ENCODE data around the gene CALHM4.

CALHM4 gene

DNA sequence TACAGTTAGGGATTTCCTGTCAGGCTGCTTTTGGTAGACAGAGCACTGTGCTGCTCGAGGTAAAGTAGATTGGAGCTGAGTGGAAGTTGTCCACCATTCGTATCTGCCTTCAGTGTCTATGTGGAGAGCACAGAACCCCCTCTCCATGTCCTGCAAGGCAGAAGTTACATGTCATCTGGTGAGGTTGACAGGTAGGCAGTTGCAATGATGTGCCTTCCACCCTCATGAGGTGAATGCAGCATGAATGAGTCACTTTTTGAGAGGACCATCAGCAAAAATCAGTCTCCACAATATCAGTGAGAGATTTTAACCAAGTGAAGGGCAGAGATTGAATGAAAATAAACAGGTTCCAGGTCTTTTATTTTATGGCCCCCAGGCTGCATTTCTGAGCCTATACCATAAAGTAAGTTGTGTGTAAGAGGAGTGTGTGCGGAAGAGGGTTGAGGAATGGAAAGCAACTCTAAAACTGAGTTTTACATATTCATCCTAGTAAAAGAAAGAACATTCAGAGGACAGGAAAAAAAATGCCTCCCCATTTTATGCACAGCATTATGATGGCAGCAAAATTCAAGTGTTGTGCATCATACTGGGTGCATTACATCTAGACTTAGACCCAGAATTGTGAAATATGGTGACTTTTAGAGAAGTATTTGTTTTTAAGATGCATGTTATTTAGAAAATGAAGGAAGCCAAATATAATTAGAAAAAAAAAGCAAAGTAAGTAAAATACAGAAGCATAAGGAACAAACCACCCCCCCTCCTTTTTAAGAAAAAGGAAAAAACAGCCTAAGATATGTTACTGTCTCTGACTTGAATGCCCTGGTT is 23.9 kb upstream of the CALHM4 start:
- H3K4me3 ChIP-seq (ENCODE audit: low read length), result no peak overlapping the region
- TF ChIP-seq ZNF274 (IDR thresholded peaks at IDR 0.05; ENCODE audit: low read depth, low read length), result no peak

DNA sequence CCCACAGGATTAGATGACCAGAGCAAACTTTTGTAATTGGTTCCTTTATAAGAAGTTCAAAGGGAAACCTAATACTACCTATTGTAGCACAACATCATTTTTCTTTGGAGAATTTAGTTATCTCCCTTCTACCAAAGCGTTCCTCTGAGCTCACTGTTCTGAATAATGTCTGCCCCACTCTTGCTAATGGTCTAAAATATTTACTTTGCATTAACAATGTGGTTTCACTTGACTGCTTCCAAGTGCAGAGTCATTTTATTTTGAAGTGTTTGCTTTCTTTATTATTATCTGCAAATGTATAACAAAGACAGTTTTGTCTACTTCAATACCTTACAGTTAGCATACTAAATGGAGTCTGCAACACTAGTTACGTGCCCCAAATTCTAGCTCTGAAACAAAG is 23.1 kb upstream of the CALHM4 start:
- H3K4me3 ChIP-seq (ENCODE audit: low read length), result no peak overlapping the region
- no peak for TF ChIP-seq ZNF274 (IDR thresholded peaks at IDR 0.05; ENCODE audit: low read depth, low read length)

DNA sequence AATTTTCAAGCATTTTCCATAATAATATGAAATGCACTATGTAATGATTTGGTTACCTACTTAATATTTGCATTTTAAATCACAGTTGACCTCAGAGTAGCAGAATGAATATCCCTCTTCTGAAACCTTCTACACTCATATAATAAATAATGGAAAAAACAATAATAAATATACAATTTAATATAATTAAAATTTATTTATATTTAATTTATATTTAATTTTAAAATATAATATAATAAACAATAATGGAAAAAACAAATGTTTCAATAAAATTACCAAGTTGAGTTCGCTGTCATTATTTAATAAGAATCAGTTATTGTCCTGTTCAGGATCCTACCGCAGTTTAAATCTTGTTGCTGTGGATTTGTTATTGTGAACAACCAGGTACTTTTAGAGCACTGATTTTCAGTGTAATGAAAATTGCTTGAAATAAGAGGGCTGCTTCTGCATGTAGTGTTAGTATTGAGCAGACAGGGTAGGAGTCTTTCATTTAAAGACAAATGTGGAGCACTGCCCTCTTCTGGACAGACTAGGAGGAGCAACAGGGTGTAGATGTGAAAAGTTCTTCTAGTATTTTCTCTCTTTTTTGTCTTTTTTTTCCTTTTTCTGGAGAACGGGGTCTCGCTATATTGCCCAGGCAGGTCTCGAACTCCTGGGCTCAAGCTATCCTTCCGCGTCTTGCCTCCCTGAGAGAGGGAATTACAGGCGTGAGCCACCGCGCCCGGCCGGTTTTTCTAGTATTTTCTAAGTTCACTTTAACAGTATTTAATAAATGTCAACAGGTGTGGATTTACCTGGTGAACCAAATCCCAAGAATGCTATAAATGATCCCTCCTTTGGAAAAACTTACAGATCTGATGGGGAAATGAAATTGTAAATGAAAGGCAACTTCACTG is 21.6 kb upstream of the CALHM4 start:
- H3K4me3 ChIP-seq (ENCODE audit: low read length), result no peak overlapping the region
- no peak for TF ChIP-seq ZNF274 (IDR thresholded peaks at IDR 0.05; ENCODE audit: low read depth, low read length)

DNA sequence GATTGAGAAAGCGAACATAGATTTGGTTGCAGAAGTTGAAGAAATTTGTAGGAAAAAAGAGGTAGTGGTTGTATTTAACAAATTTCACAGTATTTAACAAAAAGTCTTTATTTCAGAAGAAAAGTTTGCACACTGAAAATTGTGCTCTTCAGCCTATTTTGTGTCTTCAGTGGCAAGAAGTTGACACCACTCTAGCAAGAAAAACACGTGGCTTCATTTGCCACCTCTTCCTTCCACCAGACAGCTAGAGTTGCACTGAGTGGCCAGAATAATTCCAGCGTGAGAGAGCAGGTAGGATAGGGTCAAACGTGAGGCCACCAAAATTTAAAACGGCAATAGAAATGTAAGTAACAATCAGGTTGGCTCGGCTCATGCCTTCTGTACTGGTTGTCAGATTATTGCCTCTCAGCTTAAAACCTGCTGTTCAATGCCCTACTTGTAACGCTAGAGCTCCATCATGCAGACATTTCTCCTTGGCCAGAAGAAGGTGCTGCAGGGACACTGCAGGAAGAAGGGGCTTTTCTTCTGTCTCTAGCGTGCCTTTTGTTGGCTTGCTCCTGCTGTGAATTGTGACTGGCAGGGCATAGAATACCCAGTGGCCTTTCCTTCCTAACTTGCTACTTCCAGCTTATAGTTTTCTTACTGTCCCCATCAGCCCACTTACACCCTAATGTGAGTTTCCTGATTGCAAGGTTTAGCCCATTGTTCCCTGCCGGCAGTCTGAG is 20.2 kb upstream of the CALHM4 start:
- no peak overlapping the region for H3K4me3 ChIP-seq (ENCODE audit: low read length)
- TF ChIP-seq ZNF274 (IDR thresholded peaks at IDR 0.05; ENCODE audit: low read depth, low read length), result no peak

DNA sequence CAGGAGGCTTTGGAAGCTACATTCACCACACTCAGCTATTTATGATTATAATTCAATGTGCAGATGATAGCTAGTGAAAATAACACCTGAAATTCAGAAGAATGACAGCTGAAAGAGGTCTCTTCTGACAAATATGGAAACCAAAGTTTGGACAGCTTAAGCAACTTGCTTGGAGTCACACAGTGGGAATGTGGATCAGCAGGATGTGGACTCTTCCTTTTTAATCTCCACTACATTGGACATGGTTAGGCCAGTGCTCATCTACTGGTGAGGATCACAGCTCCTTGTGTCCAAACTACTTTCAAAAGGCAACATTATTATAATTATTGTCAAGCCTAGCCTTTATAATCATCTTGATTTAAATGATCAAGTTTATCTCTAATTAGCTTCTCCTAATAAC is 18.4 kb upstream of the CALHM4 start:
- H3K4me3 ChIP-seq (ENCODE audit: low read length), result no peak overlapping the region
- no peak for TF ChIP-seq ZNF274 (IDR thresholded peaks at IDR 0.05; ENCODE audit: low read depth, low read length)

DNA sequence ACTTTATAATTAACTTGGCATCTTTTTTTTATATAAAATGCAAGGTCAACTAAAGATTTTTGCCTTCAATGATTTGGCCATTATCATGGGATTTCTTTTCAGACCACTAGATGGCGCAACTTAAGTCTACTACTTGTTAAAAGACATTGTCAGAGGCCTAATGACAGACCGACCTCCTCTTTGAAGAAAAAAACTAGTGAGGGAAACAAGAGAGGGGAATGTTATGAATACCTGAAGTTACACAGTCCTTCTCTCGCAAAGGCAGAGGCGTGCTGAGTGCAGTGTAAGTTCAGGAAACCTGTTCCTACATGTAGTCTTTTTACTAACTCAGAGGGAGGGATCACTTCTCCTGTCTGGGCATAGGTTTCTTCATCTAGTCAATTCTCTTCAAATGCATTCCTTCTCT is 17.3 kb upstream of the CALHM4 start:
- TF ChIP-seq ZNF274 (IDR thresholded peaks at IDR 0.05; ENCODE audit: low read depth, low read length), result no peak
- H3K4me3 ChIP-seq (ENCODE audit: low read length), result no peak overlapping the region

DNA sequence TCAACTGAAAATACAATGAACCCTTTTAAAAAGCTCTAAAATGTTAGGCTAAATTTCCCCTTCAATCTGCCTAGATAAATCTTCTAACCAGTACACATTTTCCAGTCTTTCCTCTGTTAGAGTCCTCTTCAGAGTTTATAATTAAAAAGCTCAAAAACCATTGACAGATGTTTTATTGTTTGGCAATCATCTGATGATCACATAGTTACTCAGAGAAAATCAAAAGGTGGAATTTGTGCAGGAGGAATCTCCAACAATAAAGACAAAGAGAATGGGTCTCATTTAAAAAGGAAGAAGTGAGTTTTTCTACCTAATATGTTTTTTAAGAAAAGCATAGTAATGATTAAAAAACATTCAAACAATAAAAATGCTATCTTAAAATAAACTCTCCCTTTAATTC is 11.1 kb upstream of the CALHM4 start:
- H3K4me3 ChIP-seq (ENCODE audit: low read length), result no peak overlapping the region
- no peak for TF ChIP-seq ZNF274 (IDR thresholded peaks at IDR 0.05; ENCODE audit: low read depth, low read length)

DNA sequence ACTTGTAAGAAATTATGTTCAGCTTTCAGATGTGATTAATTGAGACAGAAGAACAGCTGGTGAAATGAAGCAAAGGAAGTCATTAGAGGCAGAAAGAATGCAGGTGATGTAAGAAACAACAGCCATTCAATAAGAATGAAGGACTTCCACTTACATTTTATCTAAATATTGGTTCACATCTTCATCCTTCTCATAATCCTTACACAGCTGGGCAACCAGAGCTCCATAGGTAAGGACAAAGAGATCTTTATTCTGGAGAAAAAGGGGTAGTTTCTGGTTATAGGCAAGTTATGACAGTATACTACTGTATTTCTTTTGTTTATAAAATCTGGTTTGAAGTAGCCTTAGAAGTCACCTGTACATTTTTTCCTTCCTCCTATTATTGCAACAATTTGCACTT is 10.4 kb upstream of the CALHM4 start:
- no peak for TF ChIP-seq ZNF274 (IDR thresholded peaks at IDR 0.05; ENCODE audit: low read depth, low read length)
- H3K4me3 ChIP-seq (ENCODE audit: low read length), result no peak overlapping the region

DNA sequence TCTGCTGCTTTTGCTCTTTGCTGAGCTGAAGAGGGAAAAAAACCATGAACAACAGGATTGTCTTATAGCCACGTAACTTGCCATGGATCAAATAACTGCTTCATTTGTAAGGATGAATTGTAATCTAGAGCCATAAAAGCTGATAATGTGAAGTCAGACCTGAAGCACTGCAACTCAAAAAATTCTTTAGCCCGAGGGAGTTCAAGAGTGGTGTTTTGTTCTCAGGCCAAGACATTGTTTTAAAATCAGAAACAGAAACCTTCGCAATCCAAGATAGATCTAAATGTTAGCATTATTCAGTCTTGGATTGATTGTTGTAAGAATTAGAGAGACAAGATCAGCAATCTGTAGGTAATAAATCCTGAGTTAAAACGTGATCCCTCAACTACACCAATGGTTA is 7.9 kb upstream of the CALHM4 start, which contains the start of gene TRAPPC3L:
TSS of gene TRAPPC3L (minus strand) at position 34 of the 400 bp plus-strand sequence. CDS start 170 bp downstream, outside the sequence.
- no peak for TF ChIP-seq ZNF274 (IDR thresholded peaks at IDR 0.05; ENCODE audit: low read depth, low read length)
- H3K4me3 ChIP-seq (ENCODE audit: low read length), result no peak within 1 kb of the TSS

DNA sequence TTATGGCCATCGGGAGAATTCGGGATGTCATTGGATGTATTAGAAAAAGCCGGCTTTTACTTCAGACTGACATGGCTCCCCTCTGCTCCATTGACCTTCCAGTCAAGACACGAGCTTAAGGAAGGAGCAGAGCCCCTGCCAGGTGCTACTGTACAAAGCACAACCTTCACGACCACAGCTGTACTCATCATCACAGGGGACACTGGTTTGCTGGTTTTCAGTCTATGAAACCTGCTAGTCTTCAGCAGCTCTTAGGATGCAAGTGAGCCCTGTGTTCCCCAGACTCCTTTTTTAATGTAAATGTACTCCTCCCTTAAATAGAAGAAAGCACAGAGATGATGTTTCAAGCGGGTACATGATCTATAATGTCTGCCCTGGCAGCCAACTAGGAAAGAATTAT is 6.2 kb upstream of the CALHM4 start:
- no peak for TF ChIP-seq ZNF274 (IDR thresholded peaks at IDR 0.05; ENCODE audit: low read depth, low read length)
- H3K4me3 ChIP-seq (ENCODE audit: low read length), result no peak overlapping the region

DNA sequence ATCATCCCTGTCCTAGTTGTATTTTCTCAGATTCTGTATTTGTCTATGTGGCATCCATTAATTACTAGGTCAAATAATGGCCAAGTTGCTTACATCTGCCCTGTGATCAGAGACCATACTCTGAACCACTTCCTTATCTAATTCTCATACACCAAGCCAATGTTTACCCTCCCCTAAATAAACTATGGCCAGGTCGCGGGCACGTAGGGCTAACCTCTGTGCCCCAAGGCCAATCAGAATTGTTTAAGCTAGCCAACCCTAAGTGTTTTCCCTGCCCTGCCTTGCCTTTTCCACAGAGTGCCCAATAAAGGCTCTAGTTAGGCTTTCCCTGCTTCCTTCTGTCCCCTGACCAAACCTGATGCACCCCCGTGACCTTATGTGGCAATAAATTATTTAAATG is 2.8 kb upstream of the CALHM4 start:
- H3K4me3 ChIP-seq (ENCODE audit: low read length), result no peak overlapping the region
- no peak for TF ChIP-seq ZNF274 (IDR thresholded peaks at IDR 0.05; ENCODE audit: low read depth, low read length)

DNA sequence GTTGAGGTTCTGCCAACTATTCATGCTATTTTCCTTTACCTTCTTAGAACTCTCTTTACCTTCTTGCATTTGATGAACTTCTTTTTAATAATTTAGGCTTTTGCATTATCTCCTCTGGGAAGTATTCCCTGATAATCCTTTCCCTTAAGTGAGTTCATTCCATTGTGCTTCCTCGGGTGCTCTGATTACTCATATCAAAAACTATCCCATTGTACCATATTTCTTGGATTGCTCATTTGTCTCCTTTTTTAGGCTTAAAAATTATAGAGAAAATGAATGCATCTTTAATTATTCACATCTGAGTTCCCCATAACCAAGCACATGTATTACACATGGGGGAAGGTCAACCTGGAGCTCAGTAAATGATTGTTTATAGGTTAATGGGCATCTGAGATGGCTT is 2.5 kb downstream of the CALHM4 start:
- H3K4me3 ChIP-seq (ENCODE audit: low read length), result no peak overlapping the region
- TF ChIP-seq ZNF274 (IDR thresholded peaks at IDR 0.05; ENCODE audit: low read depth, low read length), result no peak

DNA sequence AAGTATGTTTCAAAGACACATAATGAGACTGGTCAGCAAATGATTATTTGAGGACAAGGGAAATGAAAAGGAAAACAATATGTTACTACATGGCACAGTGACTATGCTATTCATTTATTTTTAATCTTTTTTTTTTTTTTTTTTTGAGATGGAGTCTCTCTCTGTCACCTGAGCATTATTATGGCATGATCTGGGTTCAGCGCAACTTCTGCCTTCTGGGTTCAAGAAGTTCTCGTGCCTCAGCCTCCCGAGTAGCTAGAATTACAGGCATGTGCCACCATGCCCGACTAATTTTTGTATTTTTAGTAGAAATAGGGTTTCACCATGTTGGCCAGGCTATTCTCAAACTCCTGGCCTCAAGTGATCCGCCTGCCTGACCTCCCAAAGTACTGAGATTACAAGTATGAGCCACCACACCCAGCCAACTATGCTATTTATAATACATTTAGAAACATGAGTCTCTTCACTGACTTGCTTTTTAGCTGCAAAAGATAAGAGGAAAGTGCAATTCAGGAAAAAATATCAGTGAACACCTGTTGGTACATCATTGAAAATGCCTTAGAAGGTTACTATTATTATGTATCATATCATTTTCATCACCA is 3.4 kb downstream of the CALHM4 start:
- TF ChIP-seq ZNF274 (IDR thresholded peaks at IDR 0.05; ENCODE audit: low read depth, low read length), result no peak
- H3K4me3 ChIP-seq (ENCODE audit: low read length), result no peak overlapping the region

DNA sequence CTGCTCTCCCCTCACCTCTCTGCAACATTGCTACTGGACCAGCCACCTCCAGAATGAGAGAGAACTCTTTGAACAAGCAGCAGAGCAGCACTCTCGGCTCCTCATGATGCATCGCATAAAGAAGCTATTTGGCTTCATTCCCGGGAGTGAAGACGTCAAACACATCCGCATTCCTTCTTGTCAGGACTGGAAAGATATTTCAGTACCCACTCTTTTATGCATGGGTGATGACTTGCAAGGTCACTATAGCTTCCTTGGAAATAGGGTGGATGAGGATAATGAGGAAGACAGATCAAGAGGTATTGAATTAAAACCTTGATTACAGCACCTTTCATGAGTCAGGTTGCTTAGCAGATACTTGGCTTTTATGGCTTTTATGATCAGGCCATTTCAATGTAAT is 4.3 kb downstream of the CALHM4 start:
- H3K4me3 ChIP-seq (ENCODE audit: low read length), result no peak overlapping the region
- no peak for TF ChIP-seq ZNF274 (IDR thresholded peaks at IDR 0.05; ENCODE audit: low read depth, low read length)

Data from GM08714 (cell line).